ENCODE results near the gene GPR107.

Gene GPR107

DNA sequence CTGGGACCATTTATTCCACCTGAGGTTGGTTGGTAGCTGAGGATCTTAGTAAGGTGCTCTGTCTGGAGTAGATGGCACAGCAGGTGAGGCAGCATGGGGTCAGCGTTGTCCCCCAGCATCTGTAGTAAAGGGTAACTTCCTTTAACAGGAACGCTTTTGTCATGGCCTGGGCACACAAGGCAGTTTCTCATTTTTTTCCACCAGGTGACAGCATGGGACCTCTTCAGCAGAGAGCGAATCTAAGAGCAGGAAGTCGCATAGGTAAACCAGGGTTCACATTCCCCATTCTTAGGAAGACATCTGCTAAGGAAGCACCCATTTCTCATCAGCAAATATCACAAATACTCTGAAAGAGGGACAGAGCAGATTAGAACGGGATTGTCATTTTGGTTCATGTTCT lies 56.5 kb downstream of the GPR107 start:
- no peak for DNase-seq (ENCODE audit: low read depth, low spot score)

DNA sequence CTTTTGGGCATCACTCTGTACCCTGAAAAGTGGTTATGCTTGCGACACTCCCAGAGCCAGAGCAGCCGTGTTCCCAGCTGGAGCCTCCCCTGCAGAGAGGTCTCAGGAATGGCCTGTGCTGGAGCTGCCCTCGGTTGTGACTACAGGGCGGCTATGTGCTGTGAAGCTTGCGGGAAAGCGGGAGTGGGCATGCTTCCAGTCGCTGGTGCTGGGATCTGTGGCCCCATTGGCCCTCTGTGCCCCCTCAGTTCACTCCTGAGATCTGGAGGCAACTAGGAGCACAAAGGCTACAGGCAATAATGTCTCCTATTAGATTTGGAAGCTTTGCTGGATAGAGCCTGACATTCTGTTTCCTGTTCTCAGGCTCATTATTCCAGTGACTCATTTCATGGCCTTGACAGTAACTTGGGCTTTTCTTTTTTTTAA lies 56.9 kb downstream of the GPR107 start:
- DNase-seq (ENCODE audit: low read depth, low spot score) = peak; percentile 51

DNA sequence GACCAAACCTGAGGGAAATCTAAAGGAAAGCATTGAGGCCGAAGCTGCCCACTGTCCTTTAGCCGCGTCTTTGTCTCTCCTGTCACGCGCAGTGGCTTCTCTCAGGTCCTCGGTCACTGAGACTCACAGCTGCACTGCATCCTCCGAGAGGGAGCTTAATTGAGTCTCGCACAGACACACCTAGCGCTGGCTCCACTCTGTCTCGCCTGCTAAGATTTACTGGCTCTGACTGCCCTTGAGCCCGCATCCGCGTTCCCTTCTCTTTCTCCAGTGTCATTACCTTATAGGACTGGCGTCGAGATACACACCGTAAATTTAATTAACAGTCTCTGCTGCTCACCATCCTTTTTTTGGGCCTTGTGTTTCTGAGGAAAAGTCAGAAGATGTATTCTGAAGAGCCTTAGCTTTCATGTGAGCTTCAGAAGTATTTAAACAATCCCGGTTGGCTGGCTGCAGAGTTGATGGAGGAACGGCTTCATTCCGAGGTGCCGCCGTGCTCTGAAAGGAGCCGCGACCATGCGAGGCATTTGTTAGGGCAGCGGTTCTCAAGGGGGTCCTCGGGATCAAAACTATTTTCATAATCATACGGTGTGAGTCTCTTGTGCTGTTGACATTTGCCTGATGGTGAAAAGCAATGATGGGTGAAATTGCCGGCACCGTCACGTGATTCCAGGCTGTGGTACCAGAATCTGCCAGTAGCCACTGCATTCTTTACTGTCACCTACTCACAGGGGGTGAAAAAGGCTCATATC lies 58.3 kb downstream of the GPR107 start:
- no peak for DNase-seq (ENCODE audit: low read depth, low spot score)

DNA sequence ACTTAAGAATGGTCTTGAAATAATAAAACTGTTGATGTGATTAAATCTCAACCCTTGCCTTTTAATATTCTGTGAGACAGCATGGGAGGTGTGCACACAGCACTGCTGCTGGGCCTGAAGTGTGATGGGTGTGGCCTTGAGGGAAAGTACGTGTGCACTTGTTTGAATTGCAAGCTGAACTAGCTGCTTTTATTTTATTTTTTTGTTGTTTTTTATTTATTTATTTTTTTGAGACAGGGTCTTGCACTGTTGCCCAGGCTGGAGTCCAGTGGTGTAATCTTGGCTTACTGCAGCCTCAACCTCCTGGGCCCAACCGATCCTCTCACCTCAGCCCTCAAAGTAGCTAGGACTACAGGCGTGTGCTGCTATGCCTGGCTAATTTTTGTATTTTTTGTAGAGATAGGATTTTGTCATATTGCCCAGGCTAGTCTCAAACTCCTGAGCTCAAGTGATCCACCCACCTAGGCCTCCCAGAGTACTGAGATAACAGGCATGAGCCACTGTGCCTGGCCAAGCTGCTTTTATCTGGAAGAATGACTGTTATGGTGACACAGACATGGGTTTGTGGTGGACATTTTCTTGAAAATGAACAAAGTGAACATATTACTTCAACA lies 58.9 kb downstream of the GPR107 start:
- no peak for DNase-seq (ENCODE audit: low read depth, low spot score)

DNA sequence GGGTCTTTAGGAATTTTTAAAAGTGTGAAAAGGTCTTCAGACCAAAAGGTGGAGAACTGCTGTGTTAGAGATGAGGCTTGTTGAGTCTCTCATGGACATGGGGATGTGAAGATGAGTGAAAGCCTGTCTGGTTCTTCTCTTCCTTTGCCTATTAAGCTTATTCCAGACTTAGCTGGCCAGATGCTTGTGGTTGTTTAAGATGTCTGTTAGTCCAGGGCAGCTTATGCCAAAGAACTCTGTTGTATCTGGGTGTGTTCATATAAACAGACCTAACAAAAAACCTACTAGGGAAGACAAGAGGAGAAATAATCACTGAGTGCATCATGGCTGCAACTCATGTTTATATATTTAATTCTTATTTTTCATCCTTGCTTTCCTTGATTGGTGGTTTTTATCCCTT lies 61.0 kb downstream of the GPR107 start:
- peak; percentile 22 for DNase-seq (ENCODE audit: low read depth, low spot score)

DNA sequence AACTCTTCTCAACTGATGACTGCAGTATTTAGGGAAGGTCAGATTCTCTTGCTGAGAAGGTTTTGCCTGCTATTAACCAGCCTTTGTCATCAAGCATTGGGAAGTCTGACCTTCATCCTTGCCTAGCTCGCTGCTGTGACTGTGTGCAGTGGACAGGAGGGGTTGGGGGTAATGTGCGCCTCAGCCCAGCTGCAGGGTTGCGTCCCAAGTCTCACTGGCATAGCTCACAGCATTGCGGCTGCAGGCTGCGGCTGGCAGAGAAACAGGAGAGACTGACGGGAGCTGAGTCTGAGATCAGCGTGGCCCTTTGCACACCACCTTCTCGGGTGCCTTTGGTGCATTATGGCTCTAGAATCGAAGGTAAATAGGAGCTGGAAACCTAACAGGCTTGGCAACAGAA lies 62.6 kb downstream of the GPR107 start:
- no peak for DNase-seq (ENCODE audit: low read depth, low spot score)

DNA sequence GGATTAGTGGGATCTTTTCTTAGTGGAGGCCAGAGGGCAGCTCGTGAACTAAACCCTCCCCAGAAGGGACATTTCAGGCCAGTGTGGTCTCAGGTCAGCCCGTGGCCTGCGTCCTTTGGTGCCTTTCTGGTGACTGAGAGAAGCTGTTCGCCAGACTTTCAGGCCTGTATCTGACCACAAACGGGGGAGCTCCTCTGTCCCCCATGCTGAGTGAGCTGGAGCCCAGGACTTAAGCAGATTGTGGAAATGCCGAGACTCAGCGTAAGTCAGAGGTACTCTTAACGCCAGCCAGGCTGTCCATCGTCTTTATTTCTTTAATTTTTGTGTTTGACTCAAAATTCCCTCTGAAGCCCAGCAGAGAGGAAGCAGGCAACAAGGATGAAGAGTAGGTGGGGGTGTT lies 63.7 kb downstream of the GPR107 start:
- DNase-seq (ENCODE audit: low read depth, low spot score) = no peak

DNA sequence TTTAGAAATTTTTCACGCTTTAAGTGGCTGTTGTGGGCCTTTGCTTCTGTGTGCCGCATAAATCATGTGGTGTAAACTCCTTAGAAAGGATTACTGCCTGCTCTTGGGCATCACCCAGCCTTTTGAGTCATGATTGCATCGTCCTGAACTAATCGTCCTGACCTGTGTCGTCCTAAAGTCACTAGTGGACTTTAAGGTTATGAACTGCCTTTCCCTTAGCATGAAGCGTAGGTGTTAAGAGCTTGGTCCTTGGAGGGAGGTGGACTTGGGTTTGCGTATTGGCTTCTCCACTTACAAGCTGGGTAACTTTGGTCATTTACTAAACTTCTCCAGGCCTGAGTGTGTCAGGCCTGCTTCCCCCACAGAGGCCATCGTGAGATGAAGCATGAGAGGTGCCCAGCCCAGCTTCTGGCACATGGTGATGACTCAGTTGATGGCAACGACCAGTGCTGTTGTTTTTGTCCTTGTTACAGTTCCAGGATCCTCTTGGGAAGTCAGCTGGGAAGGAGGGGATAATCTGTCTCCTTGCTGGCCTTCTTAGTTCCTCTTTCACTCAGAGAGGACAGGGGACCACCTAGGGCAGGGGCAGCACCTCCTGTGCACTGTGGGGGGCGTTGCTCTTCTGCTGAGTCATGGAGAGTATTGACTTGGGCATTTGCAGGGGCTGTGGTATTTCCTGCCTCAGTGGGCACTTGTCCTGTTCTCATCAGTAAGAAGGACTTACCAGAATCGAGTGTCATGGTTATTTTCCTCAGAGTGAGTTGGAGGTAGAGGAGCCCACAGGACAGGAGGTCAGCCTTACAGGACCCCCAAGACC lies 64.3 kb downstream of the GPR107 start:
- peak; percentile 64 for DNase-seq (ENCODE audit: low read depth, low spot score)

DNA sequence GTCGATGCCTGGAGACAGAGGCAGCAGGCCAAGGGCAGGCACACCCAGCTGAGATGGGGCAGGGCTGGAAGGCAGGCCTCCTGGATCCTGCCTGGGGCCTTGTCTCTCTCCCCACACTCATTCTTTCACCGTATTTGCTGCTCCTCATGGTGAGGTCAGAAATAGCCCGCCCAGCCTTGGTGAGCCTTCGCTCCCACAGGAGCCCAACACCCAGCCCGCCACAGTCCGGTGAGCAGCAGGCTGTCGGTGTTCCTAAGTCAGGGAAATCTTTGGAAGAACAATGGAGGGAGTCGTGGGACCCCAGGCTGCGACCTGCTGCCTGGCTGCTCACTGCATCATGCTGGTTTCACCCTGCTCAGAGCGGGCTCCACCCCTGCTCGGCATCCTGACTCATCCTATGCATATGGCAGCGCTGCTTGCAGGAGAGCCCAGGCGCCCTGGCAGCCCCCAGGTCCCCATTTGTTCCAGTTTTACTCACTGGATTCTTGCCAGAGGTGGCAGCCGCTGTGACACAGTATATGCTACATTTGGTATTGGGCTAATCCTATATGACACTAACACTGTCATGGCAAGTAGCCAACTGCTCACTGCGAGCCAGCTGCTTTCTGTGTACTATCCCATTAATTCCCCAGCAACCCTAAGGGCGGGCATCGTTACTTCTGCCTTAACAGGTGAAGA lies 65.3 kb downstream of the GPR107 start:
- peak; percentile 76 for DNase-seq (ENCODE audit: low read depth, low spot score)

DNA sequence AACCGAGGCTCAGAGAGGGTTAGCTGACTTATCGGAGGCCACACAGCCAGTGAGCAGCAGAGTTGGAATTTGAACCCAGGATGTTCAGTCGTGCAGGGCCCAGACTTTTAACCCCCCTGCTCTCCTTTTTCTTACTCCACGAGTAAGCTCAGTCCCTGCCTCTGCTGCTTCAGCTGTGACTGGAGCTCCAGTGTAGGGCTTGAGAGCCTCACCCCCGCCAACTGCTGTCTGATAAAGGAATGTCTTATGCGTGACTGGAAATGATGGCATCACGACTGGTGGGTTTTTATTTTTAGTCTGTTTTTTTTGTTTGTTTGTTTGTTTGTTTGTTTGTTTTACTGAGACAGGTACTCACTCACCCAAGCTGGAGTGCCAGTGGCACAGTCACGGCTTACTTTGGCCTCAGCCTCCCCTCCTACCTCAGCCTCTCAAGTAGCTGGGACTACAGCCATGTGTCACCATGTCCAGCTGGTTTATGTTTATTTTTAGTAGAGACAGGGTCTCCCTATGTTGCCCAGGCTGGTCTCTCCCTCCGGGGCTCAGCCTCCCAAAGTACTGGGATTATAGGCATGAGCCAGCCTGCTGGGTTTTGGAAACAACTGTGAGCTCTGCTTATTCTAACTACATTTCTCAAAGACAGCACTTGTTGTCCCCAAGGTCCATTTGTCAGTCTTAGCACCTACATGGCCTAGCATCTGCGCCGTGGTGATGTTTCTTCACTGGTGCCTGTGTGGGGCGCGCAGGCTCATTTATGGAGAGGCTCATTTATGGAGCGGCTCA lies 66.0 kb downstream of the GPR107 start:
- no peak for DNase-seq (ENCODE audit: low read depth, low spot score)

DNA sequence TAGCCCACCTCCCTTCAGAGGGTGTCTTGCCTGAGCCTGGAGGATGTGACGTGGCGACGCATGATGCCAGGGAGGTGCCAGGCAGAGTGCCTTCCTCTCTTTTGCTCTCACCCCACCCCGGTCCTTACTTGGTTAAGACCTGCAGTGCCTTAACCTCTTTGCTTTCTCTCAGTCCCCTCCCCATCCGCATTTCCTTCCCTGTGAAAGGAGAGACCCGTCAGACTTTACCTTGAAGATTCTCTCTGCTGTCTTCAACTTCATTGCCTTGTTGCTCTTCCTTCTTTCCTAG lies 66.5 kb downstream of the GPR107 start:
- DNase-seq (ENCODE audit: low read depth, low spot score) = no peak

DNA sequence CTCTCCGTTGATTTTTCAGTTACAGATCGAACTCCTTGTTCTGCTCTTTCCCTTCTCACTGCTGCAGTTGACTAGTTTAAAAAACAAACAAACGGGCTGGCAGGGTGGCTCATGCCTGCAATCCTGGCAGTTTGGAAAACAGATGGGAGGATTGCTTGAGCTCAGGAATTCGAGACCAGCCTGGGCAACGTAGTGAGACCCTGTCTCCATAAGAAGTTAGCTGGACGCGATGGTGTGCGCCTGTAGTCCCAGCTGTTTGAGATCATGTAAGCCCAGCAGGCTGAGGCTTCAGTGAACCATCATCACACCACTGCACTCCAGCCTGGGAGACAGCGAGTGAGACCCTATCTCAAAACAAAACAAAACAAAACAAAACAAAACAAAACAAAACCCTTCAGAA lies 67.1 kb downstream of the GPR107 start:
- no peak for DNase-seq (ENCODE audit: low read depth, low spot score)

DNA sequence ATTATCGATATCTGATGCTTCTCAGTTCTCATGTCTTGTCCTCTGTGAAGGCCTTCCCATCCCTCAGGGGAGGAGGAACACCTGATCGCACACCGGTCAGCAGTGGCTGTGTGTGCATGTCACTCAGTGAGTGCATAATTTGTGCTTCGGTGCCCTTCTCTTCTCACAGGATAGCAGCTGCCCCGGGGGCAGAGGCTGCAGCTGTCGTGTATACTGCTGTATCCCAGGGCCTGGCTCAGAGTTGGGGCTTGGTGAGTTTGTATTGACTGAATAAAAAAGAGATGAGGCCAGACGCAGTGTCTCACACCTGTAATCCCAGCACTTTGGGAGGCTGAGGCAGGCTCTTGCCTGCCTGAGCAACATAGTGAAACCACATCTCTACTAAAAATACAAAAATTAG lies 68.8 kb downstream of the GPR107 start:
- DNase-seq (ENCODE audit: low read depth, low spot score) = no peak

DNA sequence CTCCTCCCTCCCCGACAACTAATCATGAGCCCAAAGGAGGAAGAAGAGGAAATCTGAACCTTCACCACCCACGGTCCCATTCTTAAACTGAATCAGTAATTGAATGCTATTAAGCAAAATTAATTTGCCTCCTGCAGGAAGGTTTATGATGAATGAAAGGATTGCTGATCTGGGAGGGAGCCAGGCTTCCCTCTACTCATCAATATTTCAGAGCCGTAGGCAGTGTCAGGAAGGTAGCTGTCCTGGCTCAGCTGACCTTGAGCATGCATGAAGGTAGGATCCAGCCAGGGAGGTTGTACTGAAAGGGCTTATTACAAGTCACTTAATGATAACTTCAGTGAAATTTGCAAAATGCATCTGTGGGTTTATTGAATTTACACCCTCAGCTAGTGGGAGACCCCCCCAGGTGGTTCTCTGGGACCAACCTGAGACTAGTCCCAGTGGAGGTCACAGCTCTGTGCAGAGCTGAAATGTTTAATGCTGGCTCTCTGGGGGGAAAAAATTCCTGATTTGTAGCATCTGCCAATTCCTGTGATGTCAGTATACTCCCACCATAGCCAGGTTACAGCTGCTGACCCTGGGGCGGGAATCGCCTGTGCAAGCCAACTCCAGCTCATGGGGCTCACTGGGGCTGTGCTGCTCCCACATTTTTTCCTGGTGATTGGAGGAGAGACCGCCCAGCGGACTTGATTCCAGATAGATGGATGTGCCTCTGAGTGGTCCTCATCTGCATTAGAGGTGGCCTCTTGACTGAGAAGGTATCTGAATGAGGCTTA lies 70.6 kb downstream of the GPR107 start:
- no peak for DNase-seq (ENCODE audit: low read depth, low spot score)

DNA sequence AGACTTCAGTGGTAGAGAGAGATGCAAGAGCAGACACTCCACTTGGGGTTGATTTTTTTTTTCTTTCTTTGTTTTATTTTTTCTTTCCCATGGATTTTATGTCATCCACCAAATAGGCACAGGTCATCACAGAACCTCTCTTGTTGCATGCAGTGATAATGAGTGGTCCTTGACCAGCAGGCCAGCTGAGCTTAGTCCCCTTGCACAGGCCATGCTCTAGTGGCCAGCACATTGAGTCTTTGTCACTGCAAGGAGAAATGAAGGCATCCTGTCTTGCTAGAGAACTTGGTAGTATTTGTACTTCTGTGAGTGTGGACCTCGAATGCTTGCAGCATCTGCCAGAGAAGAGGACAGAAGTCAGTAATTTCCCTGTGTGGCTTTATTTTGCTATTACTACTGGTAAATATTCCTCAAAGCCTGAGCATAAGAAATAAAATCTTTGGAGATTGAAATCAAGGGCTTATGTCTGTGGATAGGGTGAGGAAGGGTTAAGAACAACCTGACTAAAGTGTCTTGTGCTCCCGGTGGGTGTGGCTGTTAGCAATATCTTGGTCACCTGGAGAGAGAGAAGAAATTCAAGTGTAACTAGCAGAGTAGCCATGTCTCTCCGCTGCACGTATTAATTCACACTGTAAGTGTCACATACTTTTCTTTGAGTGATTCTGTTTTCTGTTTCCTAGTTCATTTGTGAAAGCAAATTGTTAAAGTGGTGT lies 73.2 kb downstream of the GPR107 start:
- no peak for DNase-seq (ENCODE audit: low read depth, low spot score)

DNA sequence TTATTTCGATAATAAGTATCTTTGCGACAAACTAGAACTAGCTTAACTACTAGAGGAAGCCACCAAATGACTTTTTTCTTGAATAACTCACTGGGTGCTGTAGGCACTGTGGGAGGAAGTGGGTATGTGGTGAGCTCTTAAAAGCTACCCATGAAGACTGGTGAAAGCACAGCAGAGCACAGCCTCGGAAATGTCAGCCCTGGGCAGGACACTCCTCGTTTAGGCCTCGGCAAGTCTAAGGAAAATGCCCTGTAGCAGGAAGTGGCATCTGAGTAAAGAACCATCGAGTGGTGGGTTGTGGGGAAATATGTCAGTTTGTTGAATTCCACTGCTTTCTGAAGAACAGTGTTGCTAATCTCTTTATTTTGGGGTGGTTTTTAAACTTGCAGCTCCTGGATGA lies 74.5 kb downstream of the GPR107 start:
- DNase-seq (ENCODE audit: low read depth, low spot score) = peak; percentile 35

DNA sequence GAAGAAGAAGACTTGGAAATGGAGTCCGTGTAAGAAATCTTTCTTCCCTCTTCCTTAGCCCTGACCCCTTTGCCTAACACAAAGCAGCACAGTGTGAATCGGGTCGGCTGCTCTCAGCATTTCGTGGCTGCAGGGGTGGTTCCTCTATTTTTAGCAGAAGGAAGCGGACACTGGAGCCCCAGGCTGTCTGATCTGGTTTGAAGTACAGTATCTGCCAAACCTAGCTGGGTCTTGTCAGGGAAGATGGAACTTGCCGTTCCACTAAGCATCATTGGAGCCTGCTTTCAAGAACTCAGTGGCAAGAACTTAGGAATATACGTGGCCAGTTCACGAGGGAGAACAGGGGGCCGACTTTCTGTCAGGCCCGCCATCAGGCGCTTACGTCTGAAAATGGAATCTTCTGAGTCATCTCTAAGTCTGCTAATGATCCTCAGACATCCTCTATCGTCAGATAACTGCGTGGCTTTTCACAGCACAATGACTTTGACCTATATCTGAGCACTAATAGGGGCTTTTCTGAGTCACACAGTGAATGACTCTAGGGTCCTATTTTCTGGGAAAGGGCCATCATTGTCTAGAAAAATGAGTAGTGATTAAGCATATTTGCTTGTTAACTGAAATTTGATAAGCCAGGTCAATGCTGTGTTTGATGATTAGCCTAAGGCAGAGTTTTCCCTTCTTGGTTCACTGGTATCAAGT lies 75.2 kb downstream of the GPR107 start:
- peak; percentile 85 for DNase-seq (ENCODE audit: low read depth, low spot score)

DNA sequence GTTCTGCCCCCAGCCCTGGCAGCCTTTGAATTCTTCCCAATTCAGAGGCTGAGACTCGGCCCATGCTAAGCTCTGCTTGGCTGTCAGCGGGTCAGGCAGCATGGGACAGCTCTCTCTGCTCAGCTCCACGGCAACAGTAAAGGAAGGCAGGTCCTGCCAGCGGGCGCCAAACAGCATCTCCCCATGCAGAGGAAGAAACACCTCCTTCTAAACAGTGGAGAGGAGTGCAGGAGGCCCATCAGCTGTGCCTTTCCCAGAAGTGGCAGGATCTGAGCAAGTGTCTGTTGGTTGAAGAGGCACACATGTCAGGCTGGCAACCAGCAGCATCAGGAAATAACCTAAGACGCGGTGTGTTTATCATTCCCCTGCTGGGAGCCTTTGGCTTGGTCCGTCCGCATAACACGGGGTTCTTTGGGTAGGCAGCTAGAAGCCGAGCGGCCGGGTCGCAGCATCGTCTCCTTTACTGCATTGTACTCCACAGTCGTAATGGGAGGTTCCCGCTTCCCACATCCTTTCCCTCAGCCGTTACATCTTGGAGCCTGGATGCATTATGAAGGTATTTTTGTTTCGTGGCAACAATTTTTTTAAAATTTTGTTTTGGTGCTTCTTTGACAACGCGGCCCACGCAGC lies 75.8 kb downstream of the GPR107 start:
- DNase-seq (ENCODE audit: low read depth, low spot score) = peak; percentile 64

DNA sequence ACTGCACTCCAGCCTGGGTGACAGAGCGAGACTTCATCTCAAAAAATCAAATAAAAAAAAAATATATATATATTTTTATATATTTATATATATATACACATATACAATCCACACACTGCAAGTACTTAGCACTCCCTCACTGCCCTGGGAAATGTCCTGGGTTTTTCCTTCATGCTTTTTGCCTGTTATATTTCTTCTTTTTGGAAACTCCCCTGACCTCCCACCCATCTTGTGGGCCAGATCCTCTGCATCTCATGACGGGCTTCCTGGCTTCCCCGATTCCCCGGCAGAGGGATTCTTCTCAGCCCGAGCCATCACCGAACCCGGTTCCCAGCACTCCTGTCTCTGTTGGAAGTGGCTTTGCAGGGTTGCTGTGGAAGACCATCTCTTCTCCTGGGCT lies 79.0 kb downstream of the GPR107 start:
- no peak for DNase-seq (ENCODE audit: low read depth, low spot score)
